Chondrocyte (in vitro differentiated cells): Measurements from ENCODE around the gene THAP11. TPM values are rescaled to one million over a fixed set of nuclear protein-coding genes. Genes with fewer than 3 reads are reported as not detected.
"Not testable (repeated sequence)": the region's sequence is repeated elsewhere in the genome, so short reads cannot be mapped to it uniquely, and the experiment has no call there.

Experiments
- DNase-seq: peaks from one replicate; pipeline ENCODE4 v3.0.0; 2021; ENCODE audit warnings: mixed read lengths, low spot score
- H3K27ac Mint-ChIP-seq: one replicate; pipeline ENCODE4 v1.8.0; 2021; ENCODE audit warnings: mild to moderate bottlenecking, moderate library complexity, mixed read lengths; ENCODE audit not compliant: unreplicated experiment
- H3K27me3 Mint-ChIP-seq: 2 replicates; pipeline ENCODE4 v1.8.0; 2021; ENCODE audit warnings: low read depth, mixed read lengths
- H3K36me3 Mint-ChIP-seq: 2 replicates; pipeline ENCODE4 v1.8.0; 2021; ENCODE audit warnings: low read depth, mixed read lengths
- H3K4me1 Mint-ChIP-seq: 2 replicates; pipeline ENCODE4 v1.8.0; 2021; ENCODE audit warnings: low read depth, mild to moderate bottlenecking, mixed read lengths
- H3K4me3 Mint-ChIP-seq: one replicate; pipeline ENCODE4 v1.8.0; 2021; ENCODE audit warnings: mild to moderate bottlenecking, moderate library complexity, mixed read lengths; ENCODE audit not compliant: unreplicated experiment
- H3K9me3 Mint-ChIP-seq: 2 replicates; pipeline ENCODE4 v1.8.0; 2021; ENCODE audit warnings: low read depth, mixed read lengths
- total RNA-seq: library from RNA; stranded (reverse); gene quantifications from 3 replicates; pipeline ENCODE4 v1.2.1, GENCODE V29; 2021
- TF ChIP-seq, protein P1 (sequence below): fragments of 200-600 bp; sonication (generic); IDR thresholded peaks from 2 replicates; pipeline ENCODE4 v1.5.0; 2021; ENCODE audit warnings: antibody characterized with exemption, mild to moderate bottlenecking, moderate library complexity

THAP11 gene
- total RNA-seq, 1 donor from 2014 or later = 25.7 TPM

DNA sequence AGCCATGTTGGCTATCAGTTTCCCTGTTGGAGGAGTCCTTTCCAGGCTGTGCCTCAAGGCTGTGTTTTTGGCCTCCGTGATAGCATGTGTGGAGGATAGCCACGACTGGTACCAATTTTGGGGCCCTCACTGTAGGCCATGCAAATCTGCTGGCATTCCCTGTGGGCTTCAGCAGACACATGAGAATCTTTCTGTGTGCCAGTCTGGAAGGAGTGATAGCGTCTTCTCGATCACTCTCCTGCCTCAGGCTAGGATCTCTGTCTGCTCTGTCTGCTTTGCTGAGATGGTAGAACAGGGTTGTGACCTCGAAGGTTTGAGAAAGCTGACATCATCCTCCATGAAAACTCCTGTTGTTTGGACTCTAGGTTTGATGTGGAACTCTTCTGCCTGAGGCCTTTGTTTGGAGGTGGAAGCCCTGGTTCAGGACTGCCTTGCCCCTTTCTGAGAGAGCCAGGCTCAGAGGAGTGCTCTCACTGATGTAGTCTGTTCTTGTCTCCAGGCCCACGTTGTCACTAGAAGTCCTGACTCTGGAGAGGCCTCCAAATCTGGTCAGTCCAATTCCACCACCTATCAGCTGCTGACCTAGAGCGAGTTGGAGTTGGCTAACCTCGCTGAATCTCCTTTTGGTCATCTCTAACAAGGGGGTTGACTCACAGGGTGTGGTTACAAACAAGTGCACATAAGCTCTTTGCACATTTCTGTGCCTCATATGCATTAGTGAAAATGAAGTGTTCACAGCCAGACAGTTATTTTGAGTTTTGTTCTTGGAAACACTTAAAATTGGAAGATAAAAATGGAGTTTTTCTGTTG lies 18.7 kb downstream of the THAP11 start:
- TF ChIP-seq, protein P1, sequence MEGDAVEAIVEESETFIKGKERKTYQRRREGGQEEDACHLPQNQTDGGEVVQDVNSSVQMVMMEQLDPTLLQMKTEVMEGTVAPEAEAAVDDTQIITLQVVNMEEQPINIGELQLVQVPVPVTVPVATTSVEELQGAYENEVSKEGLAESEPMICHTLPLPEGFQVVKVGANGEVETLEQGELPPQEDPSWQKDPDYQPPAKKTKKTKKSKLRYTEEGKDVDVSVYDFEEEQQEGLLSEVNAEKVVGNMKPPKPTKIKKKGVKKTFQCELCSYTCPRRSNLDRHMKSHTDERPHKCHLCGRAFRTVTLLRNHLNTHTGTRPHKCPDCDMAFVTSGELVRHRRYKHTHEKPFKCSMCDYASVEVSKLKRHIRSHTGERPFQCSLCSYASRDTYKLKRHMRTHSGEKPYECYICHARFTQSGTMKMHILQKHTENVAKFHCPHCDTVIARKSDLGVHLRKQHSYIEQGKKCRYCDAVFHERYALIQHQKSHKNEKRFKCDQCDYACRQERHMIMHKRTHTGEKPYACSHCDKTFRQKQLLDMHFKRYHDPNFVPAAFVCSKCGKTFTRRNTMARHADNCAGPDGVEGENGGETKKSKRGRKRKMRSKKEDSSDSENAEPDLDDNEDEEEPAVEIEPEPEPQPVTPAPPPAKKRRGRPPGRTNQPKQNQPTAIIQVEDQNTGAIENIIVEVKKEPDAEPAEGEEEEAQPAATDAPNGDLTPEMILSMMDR = no peak
- no peak for DNase-seq
- H3K4me3 Mint-ChIP-seq = no peak overlapping the region
- H3K4me1 Mint-ChIP-seq = peaks cover 65% of the 10 kb centered on the region
- peaks cover 8% of the 10 kb centered on the region for H3K36me3 Mint-ChIP-seq
- H3K9me3 Mint-ChIP-seq = no peaks in the 10 kb centered on the region
- peak overlapping the region; percentile 74 for H3K27ac Mint-ChIP-seq
- H3K27me3 Mint-ChIP-seq = no peaks in the 10 kb centered on the region

DNA sequence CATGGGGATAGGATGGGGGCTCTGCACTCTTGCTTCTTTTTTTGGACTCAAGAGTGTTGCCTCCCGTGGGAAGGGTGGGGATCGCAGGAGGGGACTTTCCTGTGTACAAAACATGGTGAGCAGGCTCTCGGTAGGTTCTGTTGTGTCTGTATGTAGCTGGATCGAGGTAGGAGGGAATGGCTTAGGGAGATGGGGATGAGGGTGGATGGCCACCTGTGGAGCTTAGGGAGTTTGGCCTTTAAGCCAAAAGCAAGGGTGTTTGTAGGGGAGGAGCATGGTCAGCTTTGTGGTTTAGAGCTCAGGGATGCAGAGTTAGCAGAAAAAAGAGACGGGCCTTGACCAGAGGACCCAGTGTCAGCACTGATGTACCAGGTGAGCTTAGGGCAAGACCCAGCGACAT lies 19.8 kb downstream of the THAP11 start:
- peaks cover 8% of the 10 kb centered on the region for H3K36me3 Mint-ChIP-seq
- peaks cover 59% of the 10 kb centered on the region for H3K4me1 Mint-ChIP-seq
- H3K4me3 Mint-ChIP-seq = no peak overlapping the region
- H3K27me3 Mint-ChIP-seq = no peaks in the 10 kb centered on the region
- DNase-seq = no peak
- TF ChIP-seq, protein P1 = no peak
- no peaks in the 10 kb centered on the region for H3K9me3 Mint-ChIP-seq
- H3K27ac Mint-ChIP-seq = peak overlapping the region; percentile 93

GRCh38 chr16:67862623-67863583 lies 20.8 kb downstream of the THAP11 start:
- Mint-ChIP-seq H3K36me3 (peaks cover 8% of the 10 kb centered on the region), H3K9me3 (no peaks in the 10 kb centered on the region), H3K4me1 (peaks cover 48% of the 10 kb centered on the region), H3K4me3 (peak overlapping the region; percentile 0), H3K27me3 (no peaks in the 10 kb centered on the region), H3K27ac (peak overlapping the region; percentile 93)
- TF ChIP-seq, protein P1 = no peak
- DNase-seq = no peak

DNA sequence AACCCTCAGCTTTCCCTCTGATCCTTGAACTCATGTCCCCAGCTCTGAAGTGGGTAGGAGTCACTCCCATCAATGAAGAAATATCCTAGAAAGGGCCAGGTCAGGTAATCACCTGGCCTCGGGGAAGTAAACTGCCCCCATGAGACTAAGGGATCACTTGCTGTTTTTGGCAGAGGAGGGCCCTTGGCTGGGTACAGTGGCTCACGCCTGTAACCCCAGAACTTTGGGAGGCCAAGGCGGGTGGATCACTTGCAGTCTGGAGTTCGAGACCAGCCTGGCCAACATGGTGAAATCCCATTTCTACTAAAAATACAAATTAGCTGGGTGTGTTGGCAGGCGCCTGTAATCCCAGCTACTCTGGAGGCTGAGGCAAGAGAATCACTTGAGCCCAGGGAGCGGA lies 21.9 kb downstream of the THAP11 start:
- not testable (repeated sequence) for H3K27me3 Mint-ChIP-seq, H3K9me3 Mint-ChIP-seq, DNase-seq, H3K4me3 Mint-ChIP-seq
- H3K4me1 Mint-ChIP-seq = peaks cover 42% of the 10 kb centered on the region
- H3K27ac Mint-ChIP-seq = peak overlapping the region; percentile 93
- peaks cover 10% of the 10 kb centered on the region for H3K36me3 Mint-ChIP-seq

- TF ChIP-seq, protein P1 = no peak
- Mint-ChIP-seq H3K27me3 (no peaks in the 10 kb centered on the region), H3K27ac (peak overlapping the region; percentile 53), H3K4me1 (peaks cover 42% of the 10 kb centered on the region), H3K9me3 (no peaks in the 10 kb centered on the region), H3K36me3 (peaks cover 10% of the 10 kb centered on the region), H3K4me3 (no peak overlapping the region)
- DNase-seq = no peak
These were observed 22.5 kb downstream of the THAP11 start for GRCh38 chr16:67864594-67864993.
